ENCODE results near the gene FAM9C.
"Not testable (repeated sequence)": the region's sequence is repeated elsewhere in the genome, so short reads cannot be mapped to it uniquely, and the experiment has no call there.

The FAM9C gene

GRCh38 chrX:13044441-13044840 is at the start of gene FAM9C:
Gene FAM9C, minus strand, starts transcription at chrX:13044620. Its CDS starts 831 bp downstream, at chrX:13043789.
- DNase-seq (ENCODE audit: low spot score), result no peak

GRCh38 chrX:13093529-13094140 is 49.2 kb upstream of the FAM9C start:
- DNase-seq (ENCODE audit: low spot score), result no peak

GRCh38 chrX:13092455-13092941 is 48.1 kb upstream of the FAM9C start:
- DNase-seq (ENCODE audit: low spot score), result peak; percentile 33

GRCh38 chrX:13091111-13091765 is 46.8 kb upstream of the FAM9C start:
- DNase-seq (ENCODE audit: low spot score), result peak; percentile 29

GRCh38 chrX:13090339-13091110 is 46.1 kb upstream of the FAM9C start:
- peak; percentile 47 for DNase-seq (ENCODE audit: low spot score)

- no peak for DNase-seq (ENCODE audit: low spot score)
These were observed 45.6 kb upstream of the FAM9C start for GRCh38 chrX:13090027-13090338.

GRCh38 chrX:13088156-13088487 is 43.7 kb upstream of the FAM9C start:
- DNase-seq (ENCODE audit: low spot score), result no peak

- no peak for DNase-seq (ENCODE audit: low spot score)
These were observed 43.1 kb upstream of the FAM9C start for GRCh38 chrX:13087322-13088155.

- DNase-seq (ENCODE audit: low spot score), result not testable (repeated sequence)
These were observed 42.4 kb upstream of the FAM9C start for GRCh38 chrX:13086793-13087321.

- DNase-seq (ENCODE audit: low spot score), result no peak
These were observed 41.7 kb upstream of the FAM9C start for GRCh38 chrX:13086076-13086475.

GRCh38 chrX:13085526-13085925 is 41.1 kb upstream of the FAM9C start:
- no peak for DNase-seq (ENCODE audit: low spot score)

- no peak for DNase-seq (ENCODE audit: low spot score)
These were observed 40.2 kb upstream of the FAM9C start for GRCh38 chrX:13084611-13085010.

GRCh38 chrX:13083755-13084326 is 39.4 kb upstream of the FAM9C start:
- not testable (repeated sequence) for DNase-seq (ENCODE audit: low spot score)

GRCh38 chrX:13082206-13083065 is 38.0 kb upstream of the FAM9C start:
- DNase-seq (ENCODE audit: low spot score), result no peak

GRCh38 chrX:13081395-13082205 is 37.2 kb upstream of the FAM9C start:
- no peak for DNase-seq (ENCODE audit: low spot score)

- no peak for DNase-seq (ENCODE audit: low spot score)
These were observed 35.8 kb upstream of the FAM9C start for GRCh38 chrX:13080128-13080795.

- no peak for DNase-seq (ENCODE audit: low spot score)
These were observed 34.5 kb upstream of the FAM9C start for GRCh38 chrX:13078739-13079444.

GRCh38 chrX:13077168-13077567 is 32.7 kb upstream of the FAM9C start:
- DNase-seq (ENCODE audit: low spot score), result no peak

Data from globus pallidus (tissue), 1 donor.